H9 (cell line): ENCODE results near the gene SNX25. TPM values are rescaled to one million over a fixed set of nuclear protein-coding genes. Genes with fewer than 3 reads are reported as not detected.
"Not testable (repeated sequence)": the region's sequence is repeated elsewhere in the genome, so short reads cannot be mapped to it uniquely, and the experiment has no call there.

ENCODE experiments used
- DNase-seq: peaks from one replicate; pipeline ENCODE4 v3.0.0-alpha.2; 2017
- H2AFZ ChIP-seq: one replicate; pipeline ENCODE4 v1.6.1; 2013; ENCODE audit warnings: mild to moderate bottlenecking, low read length, control low read depth, moderate library complexity
- H2AK5ac ChIP-seq: 2 replicates; pipeline ENCODE4 v1.6.1; 2013; ENCODE audit warnings: low read length, control low read depth, mixed read lengths; ENCODE audit not compliant: insufficient read length
- H2BK120ac ChIP-seq: one replicate; pipeline ENCODE4 v1.6.1; 2013; ENCODE audit warnings: low read depth, mild to moderate bottlenecking, low read length, control low read depth, inconsistent platforms; ENCODE audit not compliant: poor library complexity, severe bottlenecking
- H2BK12ac ChIP-seq: 2 replicates; pipeline ENCODE4 v1.6.1; 2013; ENCODE audit warnings: low read length, control low read depth, mixed read lengths, low read depth; ENCODE audit not compliant: insufficient read length
- H2BK15ac ChIP-seq: 2 replicates; pipeline ENCODE4 v1.6.1; 2013; ENCODE audit warnings: low read depth, low read length, control low read depth
- H2BK20ac ChIP-seq: one replicate; pipeline ENCODE4 v1.6.1; 2013; ENCODE audit warnings: low read depth, mild to moderate bottlenecking, low read length, control low read depth, inconsistent platforms; ENCODE audit not compliant: poor library complexity, severe bottlenecking
- H2BK5ac ChIP-seq: 2 replicates; pipeline ENCODE4 v1.6.1; 2013; ENCODE audit warnings: low read length, control low read depth, mixed read lengths; ENCODE audit not compliant: insufficient read length
- H3K14ac ChIP-seq: 2 replicates; pipeline ENCODE4 v1.6.1; 2013; ENCODE audit warnings: low read length, control low read depth; ENCODE audit not compliant: insufficient read depth
- H3K18ac ChIP-seq: 2 replicates; pipeline ENCODE4 v1.6.1; 2013; ENCODE audit warnings: low read depth, mild to moderate bottlenecking, mixed read lengths, low read length, control low read depth; ENCODE audit not compliant: insufficient read length
- H3K23ac ChIP-seq: 2 replicates; pipeline ENCODE4 v1.6.1; 2013; ENCODE audit warnings: low read length, control low read depth, mixed read lengths, low read depth; ENCODE audit not compliant: insufficient read length
- H3K23me2 ChIP-seq: 2 replicates; pipeline ENCODE4 v1.6.1; 2013; ENCODE audit warnings: low read depth, mild to moderate bottlenecking, mixed read lengths, low read length, control low read depth; ENCODE audit not compliant: insufficient read length, poor library complexity, severe bottlenecking
- H3K27ac ChIP-seq: 2 replicates; pipeline ENCODE4 v1.5.1; 2013; ENCODE audit warnings: low read length, control low read depth, mixed read lengths, low read depth; ENCODE audit not compliant: insufficient read length
- H3K27me3 ChIP-seq: 2 replicates; pipeline ENCODE4 v1.6.1; 2013; ENCODE audit warnings: low read length, control low read depth, inconsistent platforms; ENCODE audit not compliant: insufficient read depth
- H3K4ac ChIP-seq: 2 replicates; pipeline ENCODE4 v1.6.1; 2013; ENCODE audit warnings: low read depth, mild to moderate bottlenecking, control low read depth, inconsistent platforms, low read length, moderate library complexity
- H3K4me1 ChIP-seq: 2 replicates; pipeline ENCODE4 v1.6.1; 2013; ENCODE audit warnings: low read length, control low read depth, inconsistent platforms; ENCODE audit not compliant: insufficient read depth
- H3K4me2 ChIP-seq: 2 replicates; pipeline ENCODE4 v1.6.1; 2013; ENCODE audit warnings: low read length, control low read depth, mixed read lengths; ENCODE audit not compliant: insufficient read length, insufficient read depth
- H3K56ac ChIP-seq: 2 replicates; pipeline ENCODE4 v1.6.1; 2013; ENCODE audit warnings: low read depth, mild to moderate bottlenecking, mixed read lengths, low read length, control low read depth; ENCODE audit not compliant: insufficient read length
- H3K79me1 ChIP-seq: 2 replicates; pipeline ENCODE4 v1.6.1; 2013; ENCODE audit warnings: low read depth, mild to moderate bottlenecking, moderate library complexity, low read length, control low read depth, inconsistent platforms; ENCODE audit not compliant: insufficient read depth, poor library complexity, severe bottlenecking
- H3K79me2 ChIP-seq: 2 replicates; pipeline ENCODE4 v1.6.1; 2013; ENCODE audit warnings: low read length, control low read depth, inconsistent platforms; ENCODE audit not compliant: insufficient read depth
- H3K9ac ChIP-seq: 2 replicates; pipeline ENCODE4 v1.6.1; 2013; ENCODE audit warnings: low read length, control low read depth, mixed read lengths; ENCODE audit not compliant: insufficient read length; ENCODE audit errors: extremely low read depth
- H3K9me3 ChIP-seq: one replicate; pipeline ENCODE4 v1.6.1; 2013; ENCODE audit warnings: low read depth, low read length, inconsistent platforms; ENCODE audit not compliant: control insufficient read depth
- H3T11ph ChIP-seq: one replicate; pipeline ENCODE4 v1.6.1; 2013; ENCODE audit warnings: mild to moderate bottlenecking, low read length, control low read depth, inconsistent platforms
- H4K20me1 ChIP-seq: one replicate; pipeline ENCODE4 v1.6.1; 2013; ENCODE audit not compliant: control insufficient read depth, insufficient read length, insufficient read depth
- H4K5ac ChIP-seq: 2 replicates; pipeline ENCODE4 v1.6.1; 2013; ENCODE audit warnings: low read depth, mild to moderate bottlenecking, mixed read lengths, low read length, control low read depth; ENCODE audit not compliant: insufficient read length
- H4K8ac ChIP-seq: replicated peaks from 2 replicates; pipeline ENCODE4 v1.6.1; 2013; ENCODE audit warnings: low read length, control low read depth, mixed read lengths, low read depth; ENCODE audit not compliant: insufficient read length
- H4K91ac ChIP-seq: 2 replicates; pipeline ENCODE4 v1.6.1; 2013; ENCODE audit warnings: low read depth, mild to moderate bottlenecking, moderate library complexity, mixed read lengths, low read length, control low read depth; ENCODE audit not compliant: insufficient read length
- H3K27ac Mint-ChIP-seq, 3 experiments: 2 replicates in 2 of 3; 3 replicates in 1 of 3; pipeline ENCODE4 v1.8.0; 2020 to 2021; ENCODE audit warnings: mixed read lengths in 3 of 3, mild to moderate bottlenecking in 1 of 3, moderate library complexity in 1 of 3
- H3K27me3 Mint-ChIP-seq: 2 replicates; pipeline ENCODE4 v1.8.0; 2021; ENCODE audit warnings: low read depth, mild to moderate bottlenecking, moderate library complexity, mixed read lengths
- H3K36me3 Mint-ChIP-seq, 3 experiments: 2 replicates in 2 of 3; 3 replicates in 1 of 3; pipeline ENCODE4 v1.8.0; 2020 to 2021; ENCODE audit warnings: low read depth in 3 of 3, mixed read lengths in 3 of 3; ENCODE audit not compliant: insufficient read depth in 1 of 3
- H3K4me1 Mint-ChIP-seq, 2 experiments: 2 replicates each; pipeline ENCODE4 v1.8.0; 2020; ENCODE audit warnings: mixed read lengths in 2 of 2
- H3K4me3 Mint-ChIP-seq, 2 experiments: 2 replicates in 1 of 2; 3 replicates in 1 of 2; pipeline ENCODE4 v1.8.0; 2020 to 2021; ENCODE audit warnings: mild to moderate bottlenecking in 2 of 2, mixed read lengths in 2 of 2, moderate library complexity in 1 of 2
- H3K9me3 Mint-ChIP-seq, 2 experiments: 2 replicates in 1 of 2; 3 replicates in 1 of 2; pipeline ENCODE4 v1.8.0; 2020; ENCODE audit warnings: mild to moderate bottlenecking in 2 of 2, mixed read lengths in 2 of 2, moderate library complexity in 1 of 2
- CTCF ChIP-seq: fragments of 200-600 bp; sonication (generic); conservative IDR thresholded peaks from 3 replicates; pipeline ENCODE4 v1.8.0; 2021; ENCODE audit warnings: antibody characterized with exemption, mild to moderate bottlenecking
- WGBS: extraction: QIAGEN DNeasy Blood & Tissue Kit; methylation state at CpG from one replicate; pipeline ENCODE4 v1.1.7; 2013; ENCODE audit warnings: missing lambda C conversion rate, low lambda C conversion rate, mixed read lengths; ENCODE audit not compliant: insufficient read length; ENCODE audit errors: extremely low coverage; 5-methylcytosine and 5-hydroxymethylcytosine counted together
- total RNA-seq: library from RNA; stranded (reverse); gene quantifications from 2 replicates; pipeline ENCODE4 v1.2.1, GENCODE V29; 2021

The SNX25 gene
- total RNA-seq, 1 experiment from 2014 or later, result 28.2 TPM

DNA sequence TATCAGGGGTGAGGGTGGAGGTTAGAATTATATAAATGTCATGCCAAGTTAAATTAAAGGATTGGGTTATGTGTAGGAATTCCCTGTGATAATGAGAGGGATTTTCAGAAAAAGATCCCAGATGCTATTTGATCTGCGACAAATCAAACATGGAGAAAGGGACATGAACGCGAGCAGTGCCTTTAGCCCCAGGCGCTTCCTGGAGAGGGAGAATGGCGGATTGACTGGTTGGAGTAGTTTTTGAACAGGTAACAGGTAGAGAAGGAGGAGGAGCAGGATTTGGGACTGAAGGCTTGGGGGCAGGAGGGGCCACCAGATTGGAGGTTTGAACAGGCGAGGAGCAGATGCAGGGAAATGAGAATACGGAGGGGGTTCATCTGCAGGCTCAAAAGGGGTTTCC is 119.2 kb downstream of the SNX25 start:
- no CpG with 5 or more reads among the region's 7 CpGs for WGBS

GRCh38 chr4:185329879-185330510 is 120.6 kb downstream of the SNX25 start:
- not testable (repeated sequence) for H3K23ac ChIP-seq, H2BK20ac ChIP-seq, H4K5ac ChIP-seq, DNase-seq, H3K27ac ChIP-seq, H2BK120ac ChIP-seq, H3K14ac ChIP-seq, H3K18ac ChIP-seq, H2BK12ac ChIP-seq, H2AK5ac ChIP-seq, H3K23me2 ChIP-seq, H3K27ac Mint-ChIP-seq, H3K79me1 ChIP-seq, H3K4me1 ChIP-seq, H2AFZ ChIP-seq, H3K4ac ChIP-seq, H3K9ac ChIP-seq, H3K56ac ChIP-seq, H4K91ac ChIP-seq, H3K27me3 Mint-ChIP-seq, H3K27me3 ChIP-seq, H3T11ph ChIP-seq, H2BK15ac ChIP-seq, H2BK5ac ChIP-seq, H3K79me2 ChIP-seq, H4K20me1 ChIP-seq, H3K4me2 ChIP-seq, H4K8ac ChIP-seq
- Mint-ChIP-seq H3K36me3 (peaks cover 26 to 44% (median 39%) of the 10 kb centered on the region in 3 experiments), H3K4me3 (peak overlapping the region in 1 of 2 experiments; percentile 37; a peak in 1 of 5 replicates), H3K9me3 (peaks cover 21 to 25% of the 10 kb centered on the region in 2 experiments), H3K4me1 (peaks cover 15 to 27% of the 10 kb centered on the region in 2 experiments)
- peaks cover 17% of the 10 kb centered on the region for H3K9me3 ChIP-seq
- WGBS, result no CpG with 5 or more reads among the region's 2 CpGs

More for the DNA sequence above, 119.2 kb downstream of the SNX25 start:
- H2BK15ac ChIP-seq, result no peak overlapping the region
- H3K79me2 ChIP-seq, result no peaks in the 10 kb centered on the region
- peak overlapping the region in 1 of 3 experiments; percentile 59; a peak in 1 of 7 replicates for H3K27ac Mint-ChIP-seq
- no peak for DNase-seq
- no peak overlapping the region for H2AK5ac ChIP-seq
- no peak overlapping the region for H2BK5ac ChIP-seq
- no peak overlapping the region for H3K4me2 ChIP-seq
- H3K23ac ChIP-seq, result no peak overlapping the region
- H4K5ac ChIP-seq, result no peak overlapping the region
- H3K27me3 Mint-ChIP-seq, result no peaks in the 10 kb centered on the region
- H3K9me3 ChIP-seq, result peaks cover 29% of the 10 kb centered on the region
- H2BK120ac ChIP-seq, result no peak overlapping the region
- H3K4me1 Mint-ChIP-seq, result peaks cover 15 to 27% of the 10 kb centered on the region in 2 experiments
- no peak overlapping the region for H3K4ac ChIP-seq
- no peak overlapping the region for H3K56ac ChIP-seq
- no peaks in the 10 kb centered on the region; the same call in 1 of the 2 replicates for H3K4me1 ChIP-seq
- H3K23me2 ChIP-seq, result no peaks in the 10 kb centered on the region
- no peak overlapping the region for H2BK20ac ChIP-seq
- H3K18ac ChIP-seq, result no peak overlapping the region
- no peak overlapping the region for H3K9ac ChIP-seq
- H3K14ac ChIP-seq, result no peak overlapping the region
- H3K27ac ChIP-seq, result no peak overlapping the region
- no peaks in the 10 kb centered on the region for H3K27me3 ChIP-seq
- peaks cover 37 to 56% (median 48%) of the 10 kb centered on the region in 3 experiments for H3K36me3 Mint-ChIP-seq
- H3K79me1 ChIP-seq, result no peaks in the 10 kb centered on the region
- H2AFZ ChIP-seq, result no peak overlapping the region
- H3K4me3 Mint-ChIP-seq, result no peak overlapping the region
- H3T11ph ChIP-seq, result no peak overlapping the region
- TF ChIP-seq CTCF, result no peak
- H4K20me1 ChIP-seq, result no peaks in the 10 kb centered on the region
- H2BK12ac ChIP-seq, result no peak overlapping the region
- H4K91ac ChIP-seq, result no peak overlapping the region
- no peak overlapping the region for H4K8ac ChIP-seq
- H3K9me3 Mint-ChIP-seq, result peaks cover 33 to 34% of the 10 kb centered on the region in 2 experiments
